Measurements from ENCODE around the gene RNU7-1. TPM values are rescaled to one million over a fixed set of nuclear protein-coding genes. Genes with fewer than 3 reads are reported as not detected.

Gene RNU7-1
- total RNA-seq, 2 experiments from 2014 or later, result not detected

- no peaks in the 10 kb centered on the region for H3K9me3 Mint-ChIP-seq (ENCODE audit: low read depth)
- peak overlapping the region; percentile 97 for H3K27ac Mint-ChIP-seq
- CTCF ChIA-PET, result interaction anchor here (0.8 to 11.3 kb wide), 6 partner anchors 9 to 27 kb away, joined by 3 to 237 read pairs (median 6); no protein-coding TSS in a partner anchor
- intact Hi-C loops (cut with DNase I, micrococcal nuclease), result loop anchor here (1.0 to 10.0 kb wide), 4 partner anchors 8 to 981 kb away; partner anchors contain the start of genes CHD4 (in 1 of the 2), GAPDH (in 1 of the 2) and SLC2A3 (in 1 of the 2)
- peaks cover 70% of the 10 kb centered on the region for H3K4me1 Mint-ChIP-seq
- no peaks in the 10 kb centered on the region for H3K27me3 Mint-ChIP-seq
- peaks cover 69% of the 10 kb centered on the region for H3K36me3 Mint-ChIP-seq (ENCODE audit: low read depth)
- DNase-seq (peak; percentile 87), ATAC-seq (peak; percentile 33)
- peak overlapping the region; percentile 95 for H3K4me3 Mint-ChIP-seq
- POLR2A ChIA-PET, result interaction anchor here (0.8 to 2.2 kb wide), 3 partner anchors 10 to 418 kb away, joined by 4 to 19 read pairs (median 9); partner anchors contain the start of genes C12orf57 and RNU7-1
These were observed 10.1 kb downstream of the RNU7-1 start for GRCh38 chr12:6953442-6954315.

GRCh38 chr12:6954316-6955107, 10.9 kb downstream of the RNU7-1 start:
- Mint-ChIP-seq H3K27me3 (no peaks in the 10 kb centered on the region), H3K4me1 (peaks cover 70% of the 10 kb centered on the region), H3K36me3 (ENCODE audit: low read depth) (peaks cover 78% of the 10 kb centered on the region), H3K27ac (peak overlapping the region; percentile 97), H3K9me3 (ENCODE audit: low read depth) (no peaks in the 10 kb centered on the region), H3K4me3 (peak overlapping the region; percentile 95)
- CTCF ChIA-PET, result interaction anchor here (1.0 to 2.2 kb wide), 3 partner anchors 10 to 17 kb away, joined by 4 to 12 read pairs (median 5); no protein-coding TSS in a partner anchor
- no peak for ATAC-seq
- intact Hi-C loops (cut with DNase I, micrococcal nuclease), result loop anchor here (5.0 to 10.0 kb wide), 3 partner anchors 347 to 980 kb away; partner anchors contain the start of genes CHD4 (in 1 of the 2), GAPDH (in 1 of the 2) and SLC2A3 (in 1 of the 2)
- no peak for DNase-seq
- POLR2A ChIA-PET, result interaction anchor here (0.6 to 8.1 kb wide), 4 partner anchors 9 to 419 kb away, joined by 3 to 142 read pairs (median 6); partner anchors contain the start of genes C12orf57 and RNU7-1

GRCh38 chr12:6955108-6956020, 11.7 kb downstream of the RNU7-1 start:
- ATAC-seq, result no peak
- POLR2A ChIA-PET, result interaction anchor here (0.6 to 8.1 kb wide), 2 partner anchors 10 to 153 kb away, joined by 3 to 142 read pairs; partner anchors contain the start of genes C12orf57 and RNU7-1
- Mint-ChIP-seq H3K4me1 (peaks cover 70% of the 10 kb centered on the region), H3K27me3 (no peaks in the 10 kb centered on the region), H3K4me3 (peak overlapping the region; percentile 95), H3K27ac (peak overlapping the region; percentile 97), H3K36me3 (ENCODE audit: low read depth) (peaks cover 86% of the 10 kb centered on the region), H3K9me3 (ENCODE audit: low read depth) (no peaks in the 10 kb centered on the region)
- intact Hi-C loops (cut with DNase I, micrococcal nuclease), result loop anchor here in 1 of 2 experiments (10.0 kb wide), 1 partner anchor 979 kb away; the partner anchor contains the start of gene SLC2A3
- DNase-seq, result no peak
- CTCF ChIA-PET, result interaction anchor here (0.6 to 2.2 kb wide), 6 partner anchors 9 to 176 kb away, joined by 3 to 12 read pairs (median 4); partner anchors contain the start of genes C12orf57 and RNU7-1

- intact Hi-C loops (cut with DNase I, micrococcal nuclease), result loop anchor here in 1 of 2 experiments (10.0 kb wide), 1 partner anchor 979 kb away; the partner anchor contains the start of gene SLC2A3
- peaks cover 71% of the 10 kb centered on the region for H3K4me1 Mint-ChIP-seq
- peak overlapping the region; percentile 97 for H3K27ac Mint-ChIP-seq
- peak overlapping the region; percentile 95 for H3K4me3 Mint-ChIP-seq
- peaks cover 94% of the 10 kb centered on the region for H3K36me3 Mint-ChIP-seq (ENCODE audit: low read depth)
- POLR2A ChIA-PET, result interaction anchor here (8.1 kb wide), 1 partner anchor 10 kb away, joined by 142 read pairs; the partner anchor contains the start of genes C12orf57 and RNU7-1
- no peaks in the 10 kb centered on the region for H3K9me3 Mint-ChIP-seq (ENCODE audit: low read depth)
- CTCF ChIA-PET, result interaction anchor here (0.6 to 2.2 kb wide), 11 partner anchors 8 to 177 kb away, joined by 3 to 12 read pairs (median 4); partner anchors contain the start of genes C12orf57 and RNU7-1
- DNase-seq (peak; percentile 34), ATAC-seq (no peak)
- no peaks in the 10 kb centered on the region for H3K27me3 Mint-ChIP-seq
These were observed 12.6 kb downstream of the RNU7-1 start for GRCh38 chr12:6956021-6956727.

- H3K27ac Mint-ChIP-seq, result peak overlapping the region; percentile 99
- H3K4me3 Mint-ChIP-seq, result peak overlapping the region; percentile 95
- POLR2A ChIA-PET, result interaction anchor here (0.6 to 8.1 kb wide), 2 partner anchors 12 to 75 kb away, joined by 5 to 142 read pairs; partner anchors contain the start of genes C12orf57 and RNU7-1
- H3K36me3 Mint-ChIP-seq (ENCODE audit: low read depth), result peaks cover 94% of the 10 kb centered on the region
- DNase-seq (peak; percentile 36), ATAC-seq (no peak)
- intact Hi-C loops (cut with DNase I, micrococcal nuclease), result loop anchor here in 1 of 2 experiments (10.0 kb wide), 1 partner anchor 978 kb away; the partner anchor contains the start of gene SLC2A3
- H3K9me3 Mint-ChIP-seq (ENCODE audit: low read depth), result no peaks in the 10 kb centered on the region
- CTCF ChIA-PET, result interaction anchor here (0.6 to 2.0 kb wide), 12 partner anchors 8 to 156 kb away, joined by 3 to 7 read pairs (median 4); partner anchors contain the start of genes C12orf57, RNU7-1 and USP5
- no peaks in the 10 kb centered on the region for H3K27me3 Mint-ChIP-seq
- peaks cover 81% of the 10 kb centered on the region for H3K4me1 Mint-ChIP-seq
These were observed 13.6 kb downstream of the RNU7-1 start for GRCh38 chr12:6957151-6957701.

- Mint-ChIP-seq H3K4me3 (peak overlapping the region; percentile 77), H3K27ac (peak overlapping the region; percentile 99), H3K27me3 (no peaks in the 10 kb centered on the region), H3K36me3 (ENCODE audit: low read depth) (peaks cover 87% of the 10 kb centered on the region), H3K4me1 (peaks cover 88% of the 10 kb centered on the region), H3K9me3 (ENCODE audit: low read depth) (no peaks in the 10 kb centered on the region)
- intact Hi-C loops (cut with DNase I, micrococcal nuclease), result loop anchor here in 1 of 2 experiments (10.0 kb wide), 1 partner anchor 977 kb away; the partner anchor contains the start of gene SLC2A3
- ChIA-PET CTCF (interaction anchor here (0.5 to 9.4 kb wide), 13 partner anchors 10 to 231 kb away, joined by 3 to 237 read pairs (median 3); partner anchors contain the start of genes C12orf57, PEX5, PTPN6 and RNU7-1), POLR2A (interaction anchor here (8.1 kb wide), 1 partner anchor 12 kb away, joined by 142 read pairs; the partner anchor contains the start of genes C12orf57 and RNU7-1)
- DNase-seq (peak; percentile 52), ATAC-seq (no peak)
These were observed 14.4 kb downstream of the RNU7-1 start for GRCh38 chr12:6957741-6958608.

- peak; percentile 32 for DNase-seq
- H3K36me3 Mint-ChIP-seq (ENCODE audit: low read depth), result peaks cover 80% of the 10 kb centered on the region
- H3K9me3 Mint-ChIP-seq (ENCODE audit: low read depth), result no peaks in the 10 kb centered on the region
- no peak for ATAC-seq
- POLR2A ChIA-PET, result interaction anchor here (1.1 to 8.1 kb wide), 2 partner anchors 13 to 22 kb away, joined by 5 to 142 read pairs; partner anchors contain the start of genes C12orf57 and RNU7-1
- CTCF ChIA-PET, result interaction anchor here (0.8 to 9.4 kb wide), 8 partner anchors 10 to 87 kb away, joined by 3 to 237 read pairs (median 4); partner anchors contain the start of genes C12orf57, PTPN6 and RNU7-1
- H3K27ac Mint-ChIP-seq, result peak overlapping the region; percentile 99
- intact Hi-C loops (cut with DNase I, micrococcal nuclease), result loop anchor here in 1 of 2 experiments (10.0 kb wide), 1 partner anchor 976 kb away; the partner anchor contains the start of gene SLC2A3
- no peaks in the 10 kb centered on the region for H3K27me3 Mint-ChIP-seq
- peak overlapping the region; percentile 77 for H3K4me3 Mint-ChIP-seq
- H3K4me1 Mint-ChIP-seq, result peaks cover 89% of the 10 kb centered on the region
These were observed 15.0 kb downstream of the RNU7-1 start for GRCh38 chr12:6958609-6959057.

Data from activated CD4-positive, alpha-beta T cell treated with anti-CD3 and anti-CD28 coated beads for 36 hours (primary cell).